Pulmonary artery endothelial cell (primary cell): ENCODE measurements around the gene TCTN1. TPM values are rescaled to one million over a fixed set of nuclear protein-coding genes. Genes with fewer than 3 reads are reported as not detected.

ENCODE experiments used
- DNase-seq: peaks from one replicate; pipeline ENCODE4 v3.0.0-alpha.2; 2011; ENCODE audit warnings: low read depth, low spot score
- total RNA-seq: library from RNA; depleted of rRNA; stranded (reverse); fragments of >200 nt; gene quantifications from 2 replicates; pipeline ENCODE4 v1.2.3, GENCODE V29; 2014

TCTN1 gene
- total RNA-seq, 1 donor from 2014 or later: 12.1 TPM

DNA sequence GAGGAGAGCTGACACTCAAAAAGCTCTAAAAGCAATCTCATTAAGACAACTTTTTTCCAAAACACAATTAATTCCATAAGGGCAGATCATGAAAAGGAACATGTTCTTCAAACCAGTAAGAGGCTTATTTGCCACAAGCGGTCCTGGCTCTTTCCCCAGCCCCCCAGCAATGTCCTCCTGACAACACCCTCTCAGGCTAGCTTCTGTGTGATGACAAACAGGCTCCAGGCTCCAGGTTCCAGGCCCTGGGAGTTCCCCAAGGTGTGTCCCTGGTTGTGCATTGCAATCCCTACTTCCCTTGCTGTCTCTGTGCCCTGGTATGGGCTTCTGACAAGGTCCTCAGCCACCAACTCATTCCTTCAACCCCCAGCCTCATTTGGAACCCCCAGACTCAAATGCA is 66.1 kb downstream of the TCTN1 start:
- no peak for DNase-seq

DNA sequence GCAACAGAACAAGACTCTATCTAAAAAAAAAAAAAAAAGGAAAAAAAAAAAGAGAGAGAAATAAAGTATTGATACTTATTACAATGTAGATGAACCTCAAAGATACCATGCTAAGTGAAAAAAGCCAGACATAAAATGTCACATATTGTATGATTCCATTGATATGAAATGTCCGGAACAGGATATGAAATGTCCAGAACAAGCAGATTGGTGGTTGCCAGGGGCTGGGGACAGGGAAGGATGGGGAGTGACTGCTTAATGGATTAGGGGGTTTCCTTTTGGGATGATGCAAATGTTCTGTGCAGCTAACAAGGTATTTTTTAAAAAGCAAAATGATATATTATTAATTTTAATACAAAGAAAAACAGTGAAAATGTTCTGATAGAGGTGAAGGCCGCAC is 70.0 kb downstream of the TCTN1 start:
- DNase-seq: no peak

- DNase-seq: no peak
Observed at GRCh38 chr12:110684312-110684836, 70.4 kb downstream of the TCTN1 start.

GRCh38 chr12:110686294-110686903 is 72.5 kb downstream of the TCTN1 start:
- DNase-seq: no peak

DNA sequence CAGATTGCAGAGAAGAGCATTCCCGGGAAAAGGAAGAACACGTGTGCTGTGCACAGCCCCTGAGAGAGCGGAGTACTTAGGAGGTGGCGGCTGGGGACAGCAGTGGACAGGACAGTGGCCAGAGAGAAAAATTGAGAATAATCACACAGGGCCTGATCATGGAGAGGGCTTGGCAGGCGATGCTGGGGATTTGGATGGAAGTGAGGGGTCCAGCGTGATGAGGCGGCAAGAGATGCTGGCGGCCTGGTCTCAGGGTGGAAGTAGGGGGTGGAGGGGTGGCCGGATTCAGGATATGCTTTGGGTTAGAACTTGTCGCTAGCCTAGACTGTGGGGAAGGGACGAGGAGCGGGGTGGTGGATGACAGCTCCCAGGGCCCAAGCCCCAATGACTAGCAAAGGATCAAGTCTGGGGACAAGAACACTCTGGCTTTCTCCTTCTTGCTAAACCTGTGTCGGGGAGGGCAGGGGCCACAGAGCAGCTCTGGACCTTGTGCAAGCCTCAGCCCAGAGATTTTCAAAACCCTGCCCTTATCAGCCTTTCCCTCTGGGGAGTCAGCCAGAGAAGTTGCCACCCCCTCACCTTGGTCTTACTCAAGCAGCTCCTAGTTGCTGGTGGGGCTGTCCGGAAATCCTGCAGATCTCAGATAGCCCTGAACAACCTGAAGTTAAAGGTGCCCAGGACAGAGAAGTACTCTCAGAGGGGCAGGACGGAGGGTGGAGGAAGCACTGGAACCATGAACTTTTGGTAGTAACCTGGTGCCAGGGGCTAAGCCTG is 73.7 kb downstream of the TCTN1 start:
- no peak for DNase-seq

DNA sequence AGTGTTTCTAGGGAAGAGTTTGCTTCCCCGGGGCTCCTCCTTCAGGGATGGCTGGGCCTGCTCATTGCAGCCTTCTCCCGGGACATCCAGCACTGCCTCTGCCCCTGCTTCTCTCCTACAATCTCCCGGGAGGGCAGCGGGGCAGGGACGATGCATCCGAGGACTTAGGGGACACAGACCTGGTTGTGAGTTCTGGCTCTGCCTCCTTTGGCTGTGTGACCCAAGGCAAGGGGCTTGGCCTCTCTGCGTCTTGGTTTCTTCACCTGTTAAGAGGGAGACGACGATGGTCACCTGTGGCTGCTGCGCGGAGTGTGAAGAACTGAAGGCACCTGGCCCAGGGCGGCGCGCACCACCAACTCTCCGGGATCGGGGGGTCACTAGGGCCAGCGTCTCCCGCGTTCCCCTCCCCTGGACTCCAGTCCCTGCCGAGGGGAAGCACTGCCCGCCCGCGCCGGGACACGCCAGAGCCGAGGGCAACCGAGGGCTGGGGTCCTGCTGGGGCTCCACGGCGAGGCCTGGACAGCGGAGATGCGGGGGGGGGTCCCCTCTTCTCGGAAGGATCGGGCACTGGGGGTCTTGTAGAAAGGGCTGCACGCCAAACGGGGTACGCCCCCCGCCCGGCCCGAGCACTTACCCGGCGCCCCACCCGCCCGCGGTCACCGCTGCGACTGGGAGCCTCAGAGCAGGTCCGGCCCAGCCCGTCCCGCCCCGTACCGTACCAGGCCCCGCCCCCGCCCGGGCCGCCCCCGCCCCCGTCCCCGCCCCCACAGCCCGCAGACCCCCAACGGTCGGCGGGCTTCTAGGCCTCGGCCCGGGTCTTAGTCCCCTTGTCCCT is 74.7 kb downstream of the TCTN1 start, which contains the start of gene HVCN1:
TSS of gene HVCN1 (minus strand) at position 670 of the 835 bp plus-strand sequence. CDS start 5,870 bp downstream, outside the sequence.
- DNase-seq: no peak

GRCh38 chr12:110689281-110690126 is 75.6 kb downstream of the TCTN1 start:
- DNase-seq: no peak

DNA sequence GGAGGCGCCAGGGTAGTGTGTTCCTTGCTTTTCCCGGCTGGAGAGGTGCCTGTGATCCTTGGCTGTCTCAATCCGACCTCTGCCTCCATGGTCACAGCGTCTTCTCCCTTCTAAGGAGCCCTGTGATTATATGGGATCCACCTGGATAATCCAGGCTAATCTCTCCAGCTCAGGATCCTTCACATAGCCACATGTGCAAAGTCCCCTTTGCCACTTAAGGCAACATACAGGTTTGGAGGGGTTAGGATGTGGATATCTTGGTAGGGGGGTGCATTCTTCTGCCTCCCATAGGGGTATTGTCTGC is 76.2 kb downstream of the TCTN1 start:
- DNase-seq: no peak

- DNase-seq: no peak
Observed at GRCh38 chr12:110693731-110694130, 79.8 kb downstream of the TCTN1 start.

DNA sequence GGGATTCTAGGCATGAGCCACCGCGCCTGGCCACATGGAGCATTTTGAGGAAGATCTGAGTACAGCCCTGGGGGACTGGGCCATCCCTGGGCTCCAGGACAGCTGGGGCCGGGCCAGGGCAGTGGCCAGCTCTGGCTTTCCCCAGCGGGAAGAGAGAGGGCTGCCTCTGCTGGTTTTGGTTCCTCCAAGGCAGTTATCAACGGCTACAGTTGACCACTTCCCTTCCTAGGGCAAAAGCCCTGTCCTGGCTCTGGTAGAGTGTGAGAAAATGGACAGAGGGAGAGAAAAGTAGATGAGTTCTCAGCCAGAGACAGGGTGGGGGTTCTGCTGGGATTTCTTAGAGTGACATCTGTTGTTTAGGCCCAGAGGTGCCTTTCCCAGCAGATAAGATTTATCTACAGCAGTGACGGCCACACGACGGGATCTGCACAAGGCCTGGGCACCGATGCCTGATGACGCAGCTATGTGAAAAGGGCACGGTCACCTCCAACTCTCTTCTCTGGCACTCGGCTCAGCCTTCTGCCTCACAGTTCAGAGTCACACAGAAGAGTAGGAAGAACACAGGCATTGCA is 80.5 kb downstream of the TCTN1 start:
- no peak for DNase-seq

DNA sequence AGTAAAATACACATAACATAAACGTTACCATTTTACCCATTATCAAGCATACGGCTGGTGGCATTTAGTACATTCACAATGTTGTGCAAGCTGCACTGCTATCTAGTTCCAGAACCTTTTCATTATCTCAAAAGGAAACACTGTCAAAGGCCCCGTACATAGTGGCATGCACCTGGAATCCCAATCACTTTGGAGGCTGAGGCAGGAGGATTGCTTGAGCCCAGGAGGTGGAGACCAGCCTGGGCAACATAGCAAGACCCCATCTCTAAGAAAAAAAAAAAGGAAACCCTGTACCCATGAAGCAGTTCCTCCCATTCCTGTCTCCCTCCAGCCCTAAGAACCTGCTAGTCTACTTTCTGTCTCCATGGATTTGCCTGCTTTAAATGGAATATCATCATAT is 82.4 kb downstream of the TCTN1 start:
- DNase-seq: no peak

DNA sequence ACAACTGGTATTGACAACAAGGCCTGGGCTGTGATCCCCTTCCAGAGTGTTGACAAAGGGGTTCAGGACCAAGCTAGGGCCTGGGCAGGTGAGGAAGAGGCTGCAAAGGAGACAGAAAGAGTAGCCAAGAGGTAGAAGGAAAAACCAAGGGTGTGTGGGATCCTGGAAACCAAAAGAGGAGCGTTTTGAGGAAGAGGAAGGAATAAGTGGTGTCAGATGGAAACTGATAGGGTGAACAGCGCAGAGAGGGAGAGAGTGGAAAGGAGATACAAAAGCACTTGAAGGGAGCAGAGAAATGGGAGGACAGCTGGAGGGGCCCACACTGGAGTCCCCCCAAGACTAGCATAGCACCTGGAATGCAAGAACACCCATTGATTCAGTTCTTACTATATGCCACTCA is 83.3 kb downstream of the TCTN1 start:
- no peak for DNase-seq

DNA sequence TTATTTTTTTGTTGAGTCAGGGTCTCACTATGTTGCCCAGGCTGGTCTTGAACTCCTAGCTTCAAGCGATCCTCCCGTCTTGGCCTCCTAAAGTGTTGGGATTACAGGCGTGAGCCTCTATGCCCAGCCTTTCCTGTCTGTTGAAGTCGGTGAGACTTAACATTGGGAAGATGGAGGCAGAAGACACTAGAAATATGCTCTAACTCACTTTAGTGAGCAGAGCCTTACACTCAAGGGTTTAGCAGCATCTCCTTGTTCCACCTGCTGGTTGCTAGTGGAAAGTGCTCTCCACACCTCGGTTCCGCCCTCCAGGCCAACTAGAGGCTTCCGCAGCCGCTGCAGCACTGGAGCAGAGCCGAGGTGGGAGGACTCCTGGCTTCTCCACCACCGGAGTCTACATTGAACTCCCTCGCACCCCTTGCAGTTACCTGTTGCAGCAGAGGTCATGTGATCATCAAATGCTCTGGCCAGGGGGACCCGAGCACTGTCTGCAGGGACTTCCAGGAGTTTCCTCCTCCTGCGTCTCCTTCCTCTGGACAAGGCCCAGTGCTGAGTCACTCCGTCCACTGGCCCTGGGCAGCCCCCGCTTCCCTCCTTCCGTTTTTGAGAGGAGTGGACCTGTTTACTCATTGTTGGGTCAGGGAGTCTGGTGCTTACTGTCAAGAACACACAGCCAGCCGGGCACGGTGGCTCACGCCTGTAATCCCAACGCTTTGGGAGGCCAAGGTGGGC is 84.4 kb downstream of the TCTN1 start:
- peak; percentile 71 for DNase-seq

Other genes starting within 250 kb of the TCTN1 start
- gene ANAPC7, start 210.4 kb upstream of the TCTN1 start, total RNA-seq: 45.1 and 78.9 TPM in 2 replicates
- 232 and 246 TPM in 2 replicates for gene ARPC3, start 163.8 kb upstream of the TCTN1 start, total RNA-seq
- gene GPN3, start 145.9 kb upstream of the TCTN1 start, total RNA-seq: 19.7 and 37.7 TPM in 2 replicates
- gene FAM216A, start 145.3 kb upstream of the TCTN1 start, total RNA-seq: 17.1 and 17.9 TPM in 2 replicates
- 70.8 and 117 TPM in 2 replicates for gene VPS29, start 112.0 kb upstream of the TCTN1 start, total RNA-seq
- 0.25 and 0.40 TPM in 2 replicates for gene RAD9B, start 111.8 kb upstream of the TCTN1 start, total RNA-seq
- gene PPTC7, start 30.8 kb upstream of the TCTN1 start, total RNA-seq: 13.1 and 13.3 TPM in 2 replicates
- 2.2 and 4.6 TPM in 2 replicates for gene HVCN1, start 75.0 kb downstream of the TCTN1 start, total RNA-seq
- 156 and 186 TPM in 2 replicates for gene PPP1CC, start 128.8 kb downstream of the TCTN1 start, total RNA-seq
- not detected in 2 replicates for gene CCDC63, start 232.9 kb downstream of the TCTN1 start, total RNA-seq